WTC11 (cell line): ENCODE results near the gene AKT1. TPM values are rescaled to one million over a fixed set of nuclear protein-coding genes. Genes with fewer than 3 reads are reported as not detected.
A peak's percentile ranks its signal among the peaks of the same experiment; 100 is the strongest.

Source experiments
- ATAC-seq: fragments of 200-7000 bp; cut with Tn5 transposase; 2 replicates; pipeline ENCODE4 v1.10.0; 2021; ENCODE audit warnings: mild to moderate bottlenecking, moderate library complexity
- CTCF ChIA-PET: fragments of 300-600 bp; sonication (Branson Sonifier 250); formaldehyde crosslinking; loops from one replicate; lab custom pipeline; 2021; ENCODE audit warnings: antibody characterized with exemption; lab: Charles Lee
- POLR2A ChIA-PET: fragments of 350-600 bp; sonication (Branson Sonifier 250); formaldehyde crosslinking; loops from one replicate; lab custom pipeline; 2021; ENCODE audit warnings: antibody characterized with exemption; lab: Charles Lee
- DNase-seq: peaks from one replicate; pipeline ENCODE4 v3.0.0; 2021; ENCODE audit warnings: low spot score
- H3K27ac Mint-ChIP-seq: 2 replicates; pipeline ENCODE4 v1.8.0; 2021; ENCODE audit warnings: mixed read lengths
- H3K27me3 Mint-ChIP-seq: 2 replicates; pipeline ENCODE4 v1.8.0; 2021; ENCODE audit warnings: low read depth, mild to moderate bottlenecking, moderate library complexity, mixed read lengths
- H3K36me3 Mint-ChIP-seq: 2 replicates; pipeline ENCODE4 v1.8.0; 2021; ENCODE audit warnings: mixed read lengths
- H3K4me1 Mint-ChIP-seq: 2 replicates; pipeline ENCODE4 v1.8.0; 2022; ENCODE audit warnings: mixed read lengths
- H3K4me3 Mint-ChIP-seq: 2 replicates; pipeline ENCODE4 v1.8.0; 2021; ENCODE audit warnings: mild to moderate bottlenecking, moderate library complexity, mixed read lengths
- H3K9me3 Mint-ChIP-seq: 2 replicates; pipeline ENCODE4 v1.8.0; 2021; ENCODE audit warnings: mixed read lengths
- ELF4 ChIP-seq: sonication (generic); formaldehyde crosslinking; IDR thresholded peaks from 2 replicates; pipeline ENCODE4 v1.8.1; 2022; ENCODE audit warnings: low read depth, mild to moderate bottlenecking, moderate library complexity, missing genetic modification reagents
- GABPB1 ChIP-seq: sonication (generic); formaldehyde crosslinking; IDR thresholded peaks from 2 replicates; pipeline ENCODE4 v1.8.1; 2023; ENCODE audit warnings: mild to moderate bottlenecking, missing genetic modification reagents
- GTF2I ChIP-seq: fragments of 250-450 bp; sonication (Bioruptor Pico); conservative IDR thresholded peaks from 2 replicates; pipeline ENCODE4 v1.4.0; 2021; ENCODE audit warnings: mild to moderate bottlenecking
- JAZF1 ChIP-seq: fragments of 250-450 bp; sonication (Bioruptor Pico); IDR thresholded peaks from 2 replicates; pipeline ENCODE4 v1.9.0; 2021; ENCODE audit warnings: moderate library complexity, mild to moderate bottlenecking, inconsistent platforms
- JUN ChIP-seq: sonication (generic); formaldehyde crosslinking; IDR thresholded peaks from 2 replicates; pipeline ENCODE4 v1.8.0; 2023; ENCODE audit warnings: mild to moderate bottlenecking, missing genetic modification reagents
- NR2C2 ChIP-seq: sonication (generic); formaldehyde crosslinking; IDR thresholded peaks from 2 replicates; pipeline ENCODE4 v1.8.0; 2022; ENCODE audit warnings: mild to moderate bottlenecking, missing genetic modification reagents
- NR3C1 ChIP-seq: sonication (generic); formaldehyde crosslinking; conservative IDR thresholded peaks from 2 replicates; pipeline ENCODE4 v1.8.1; 2023; ENCODE audit warnings: low read depth, mild to moderate bottlenecking, missing genetic modification reagents
- RORB ChIP-seq: fragments of 250-450 bp; sonication (Bioruptor Pico); IDR thresholded peaks from 2 replicates; pipeline ENCODE4 v1.9.0; 2021; ENCODE audit warnings: mild to moderate bottlenecking
- SMAD3 ChIP-seq: sonication (generic); formaldehyde crosslinking; IDR thresholded peaks from 2 replicates; pipeline ENCODE4 v1.8.0; 2022; ENCODE audit warnings: missing genetic modification reagents, mild to moderate bottlenecking, borderline replicate concordance
- SMAD4 ChIP-seq: sonication (generic); formaldehyde crosslinking; IDR thresholded peaks from 2 replicates; pipeline ENCODE4 v1.8.0; 2022; ENCODE audit warnings: mild to moderate bottlenecking, missing genetic modification reagents
- TCF7 ChIP-seq: sonication (generic); formaldehyde crosslinking; IDR thresholded peaks from 2 replicates; pipeline ENCODE4 v1.8.0; 2022; ENCODE audit warnings: mild to moderate bottlenecking, low read depth, missing genetic modification reagents, moderate library complexity
- ZNF121 ChIP-seq: sonication (generic); formaldehyde crosslinking; IDR thresholded peaks from 2 replicates; pipeline ENCODE4 v1.8.0; 2023; ENCODE audit warnings: missing genetic modification reagents
- ZNF219 ChIP-seq: sonication (generic); formaldehyde crosslinking; IDR thresholded peaks from 2 replicates; pipeline ENCODE4 v1.8.0; 2023; ENCODE audit warnings: missing genetic modification reagents, mild to moderate bottlenecking, borderline replicate concordance
- ZNF396 ChIP-seq: fragments of 250-450 bp; sonication (Bioruptor Pico); IDR thresholded peaks from 2 replicates; pipeline ENCODE4 v1.8.0; 2021; ENCODE audit warnings: mild to moderate bottlenecking, moderate library complexity, borderline replicate concordance
- ZNF416 ChIP-seq: fragments of 250-450 bp; sonication (Bioruptor Pico); IDR thresholded peaks from 2 replicates; pipeline ENCODE4 v1.9.0; 2021; ENCODE audit warnings: mild to moderate bottlenecking, inconsistent platforms
- total RNA-seq: library from RNA; stranded (reverse); gene quantifications from 3 replicates; pipeline ENCODE4 v1.2.3, GENCODE V29; 2021
- TF ChIP-seq, protein P1 (sequence below): sonication (generic); formaldehyde crosslinking; IDR thresholded peaks from 2 replicates; pipeline ENCODE4 v1.8.1; 2022; ENCODE audit warnings: low read depth, missing genetic modification reagents, borderline replicate concordance
- TF ChIP-seq, protein P2 (sequence below): sonication (generic); formaldehyde crosslinking; IDR thresholded peaks from 2 replicates; pipeline ENCODE4 v1.8.0; 2022; ENCODE audit warnings: missing genetic modification reagents
- TF ChIP-seq, protein P3 (sequence below): fragments of 250-450 bp; sonication (Bioruptor Pico); IDR thresholded peaks from 2 replicates; pipeline ENCODE4 v1.8.0; 2021; ENCODE audit warnings: mild to moderate bottlenecking
- TF ChIP-seq, protein P4 (sequence below): sonication (generic); formaldehyde crosslinking; IDR thresholded peaks from 2 replicates; pipeline ENCODE4 v1.8.1; 2023; ENCODE audit warnings: mild to moderate bottlenecking, moderate library complexity, missing genetic modification reagents
- TF ChIP-seq, protein P5 (sequence below): fragments of 250-450 bp; sonication (Bioruptor Pico); IDR thresholded peaks from 2 replicates; pipeline ENCODE4 v2.1.2; 2022; ENCODE audit warnings: mild to moderate bottlenecking, moderate library complexity
- TF ChIP-seq, protein P6 (sequence below): sonication (generic); formaldehyde crosslinking; IDR thresholded peaks from 2 replicates; pipeline ENCODE4 v1.8.0; 2022; ENCODE audit warnings: mild to moderate bottlenecking, missing genetic modification reagents
- TF ChIP-seq, protein P7 (sequence below): sonication (generic); formaldehyde crosslinking; IDR thresholded peaks from 2 replicates; pipeline ENCODE4 v1.8.1; 2023; ENCODE audit warnings: mild to moderate bottlenecking, missing genetic modification reagents
- TF ChIP-seq, protein P8 (sequence below): sonication (generic); formaldehyde crosslinking; IDR thresholded peaks from 2 replicates; pipeline ENCODE4 v1.8.1; 2023; ENCODE audit warnings: mild to moderate bottlenecking, missing genetic modification reagents, moderate library complexity
- TF ChIP-seq, protein P9 (sequence below): sonication (generic); formaldehyde crosslinking; IDR thresholded peaks from 2 replicates; pipeline ENCODE4 v1.8.1; 2023; ENCODE audit warnings: mild to moderate bottlenecking, missing genetic modification reagents, moderate library complexity

The AKT1 gene
- total RNA-seq, 1 experiment from 2014 or later, result 121 TPM

DNA sequence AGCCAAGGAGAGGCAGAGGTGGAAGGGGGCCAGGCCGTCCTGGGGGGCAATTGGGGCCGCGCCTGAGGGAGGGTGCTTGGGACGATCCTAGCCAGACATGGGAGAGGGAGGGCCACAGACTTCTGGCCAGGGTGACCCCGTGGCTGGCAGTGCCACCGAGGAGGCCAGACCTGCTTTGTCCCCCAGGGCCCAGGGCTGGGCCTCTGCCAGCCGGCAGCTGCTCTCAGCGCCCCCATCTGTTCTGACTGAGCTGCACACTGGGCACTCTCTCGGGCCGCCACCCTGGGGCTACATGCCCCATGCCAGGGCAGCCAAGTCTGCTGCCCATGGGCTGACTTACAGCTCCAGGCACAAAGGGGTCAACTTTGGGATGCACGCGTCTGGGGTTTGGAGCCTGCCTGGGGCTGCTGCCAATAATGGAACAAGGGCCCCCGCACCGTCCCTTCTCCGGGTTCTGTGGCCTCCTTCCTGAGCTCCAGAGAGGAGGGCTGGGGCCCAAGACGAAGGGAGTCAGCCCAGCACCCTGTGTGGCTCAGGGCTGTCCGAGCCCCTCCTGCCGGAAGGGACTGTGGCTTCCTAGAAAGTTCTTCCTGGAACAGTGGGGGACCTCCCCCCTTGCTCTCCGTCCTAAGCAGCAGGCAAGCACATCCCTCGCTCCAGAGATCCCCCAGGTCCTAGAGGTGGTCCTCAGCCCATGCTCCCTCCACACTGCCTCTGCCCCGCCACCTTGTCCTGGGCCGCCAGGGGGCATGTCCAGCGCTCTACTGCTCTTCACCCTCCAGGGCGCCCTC lies 70.4 kb downstream of the AKT1 start:
- Mint-ChIP-seq H3K4me1 (peaks cover 5% of the 10 kb centered on the region), H3K27ac (peak overlapping the region; percentile 72; the same call in 1 of the 2 replicates), H3K9me3 (no peaks in the 10 kb centered on the region), H3K36me3 (no peaks in the 10 kb centered on the region), H3K27me3 (peaks cover 3% of the 10 kb centered on the region; the same call in 1 of the 2 replicates), H3K4me3 (peak overlapping the region; percentile 69)
- ATAC-seq (peak; percentile 56), DNase-seq (peak; percentile 59)
- POLR2A ChIA-PET, result interaction anchor here (1.3 kb wide), 1 partner anchor 13 kb away, joined by 3 read pairs; no protein-coding TSS in a partner anchor
- CTCF ChIA-PET, result interaction anchor here (0.5 to 2.5 kb wide), 26 partner anchors 8 to 570 kb away, joined by 3 to 20 read pairs (median 4); partner anchors contain the start of gene SIVA1
- TF ChIP-seq TCF7 (CRISPR knock-in tag) (no peak), ZNF219 (CRISPR knock-in tag) (0 out of 2 replicates have a peak, but pooled peaks have one; percentile 18), SMAD3 (CRISPR knock-in tag) (no peak), NR2C2 (CRISPR knock-in tag) (no peak), ZNF416 (CRISPR knock-in tag) (no peak), NR3C1 (no peak), RORB (CRISPR knock-in tag) (no peak), GTF2I (CRISPR knock-in tag) (no peak), JAZF1 (CRISPR knock-in tag) (no peak), GABPB1 (CRISPR knock-in tag) (no peak), ZNF396 (CRISPR knock-in tag) (no peak), ZNF121 (CRISPR knock-in tag) (no peak), SMAD4 (CRISPR knock-in tag) (no peak), ELF4 (CRISPR knock-in tag) (no peak), JUN (CRISPR knock-in tag) (no peak)
- TF ChIP-seq, protein P1, sequence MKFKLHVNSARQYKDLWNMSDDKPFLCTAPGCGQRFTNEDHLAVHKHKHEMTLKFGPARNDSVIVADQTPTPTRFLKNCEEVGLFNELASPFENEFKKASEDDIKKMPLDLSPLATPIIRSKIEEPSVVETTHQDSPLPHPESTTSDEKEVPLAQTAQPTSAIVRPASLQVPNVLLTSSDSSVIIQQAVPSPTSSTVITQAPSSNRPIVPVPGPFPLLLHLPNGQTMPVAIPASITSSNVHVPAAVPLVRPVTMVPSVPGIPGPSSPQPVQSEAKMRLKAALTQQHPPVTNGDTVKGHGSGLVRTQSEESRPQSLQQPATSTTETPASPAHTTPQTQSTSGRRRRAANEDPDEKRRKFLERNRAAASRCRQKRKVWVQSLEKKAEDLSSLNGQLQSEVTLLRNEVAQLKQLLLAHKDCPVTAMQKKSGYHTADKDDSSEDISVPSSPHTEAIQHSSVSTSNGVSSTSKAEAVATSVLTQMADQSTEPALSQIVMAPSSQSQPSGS, result no peak
- TF ChIP-seq, protein P2, sequence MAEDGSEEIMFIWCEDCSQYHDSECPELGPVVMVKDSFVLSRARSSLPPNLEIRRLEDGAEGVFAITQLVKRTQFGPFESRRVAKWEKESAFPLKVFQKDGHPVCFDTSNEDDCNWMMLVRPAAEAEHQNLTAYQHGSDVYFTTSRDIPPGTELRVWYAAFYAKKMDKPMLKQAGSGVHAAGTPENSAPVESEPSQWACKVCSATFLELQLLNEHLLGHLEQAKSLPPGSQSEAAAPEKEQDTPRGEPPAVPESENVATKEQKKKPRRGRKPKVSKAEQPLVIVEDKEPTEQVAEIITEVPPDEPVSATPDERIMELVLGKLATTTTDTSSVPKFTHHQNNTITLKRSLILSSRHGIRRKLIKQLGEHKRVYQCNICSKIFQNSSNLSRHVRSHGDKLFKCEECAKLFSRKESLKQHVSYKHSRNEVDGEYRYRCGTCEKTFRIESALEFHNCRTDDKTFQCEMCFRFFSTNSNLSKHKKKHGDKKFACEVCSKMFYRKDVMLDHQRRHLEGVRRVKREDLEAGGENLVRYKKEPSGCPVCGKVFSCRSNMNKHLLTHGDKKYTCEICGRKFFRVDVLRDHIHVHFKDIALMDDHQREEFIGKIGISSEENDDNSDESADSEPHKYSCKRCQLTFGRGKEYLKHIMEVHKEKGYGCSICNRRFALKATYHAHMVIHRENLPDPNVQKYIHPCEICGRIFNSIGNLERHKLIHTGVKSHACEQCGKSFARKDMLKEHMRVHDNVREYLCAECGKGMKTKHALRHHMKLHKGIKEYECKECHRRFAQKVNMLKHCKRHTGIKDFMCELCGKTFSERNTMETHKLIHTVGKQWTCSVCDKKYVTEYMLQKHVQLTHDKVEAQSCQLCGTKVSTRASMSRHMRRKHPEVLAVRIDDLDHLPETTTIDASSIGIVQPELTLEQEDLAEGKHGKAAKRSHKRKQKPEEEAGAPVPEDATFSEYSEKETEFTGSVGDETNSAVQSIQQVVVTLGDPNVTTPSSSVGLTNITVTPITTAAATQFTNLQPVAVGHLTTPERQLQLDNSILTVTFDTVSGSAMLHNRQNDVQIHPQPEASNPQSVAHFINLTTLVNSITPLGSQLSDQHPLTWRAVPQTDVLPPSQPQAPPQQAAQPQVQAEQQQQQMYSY (CRISPR knock-in tag), result no peak
- TF ChIP-seq, protein P3, sequence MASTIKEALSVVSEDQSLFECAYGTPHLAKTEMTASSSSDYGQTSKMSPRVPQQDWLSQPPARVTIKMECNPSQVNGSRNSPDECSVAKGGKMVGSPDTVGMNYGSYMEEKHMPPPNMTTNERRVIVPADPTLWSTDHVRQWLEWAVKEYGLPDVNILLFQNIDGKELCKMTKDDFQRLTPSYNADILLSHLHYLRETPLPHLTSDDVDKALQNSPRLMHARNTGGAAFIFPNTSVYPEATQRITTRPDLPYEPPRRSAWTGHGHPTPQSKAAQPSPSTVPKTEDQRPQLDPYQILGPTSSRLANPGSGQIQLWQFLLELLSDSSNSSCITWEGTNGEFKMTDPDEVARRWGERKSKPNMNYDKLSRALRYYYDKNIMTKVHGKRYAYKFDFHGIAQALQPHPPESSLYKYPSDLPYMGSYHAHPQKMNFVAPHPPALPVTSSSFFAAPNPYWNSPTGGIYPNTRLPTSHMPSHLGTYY, result no peak
- TF ChIP-seq, protein P4, sequence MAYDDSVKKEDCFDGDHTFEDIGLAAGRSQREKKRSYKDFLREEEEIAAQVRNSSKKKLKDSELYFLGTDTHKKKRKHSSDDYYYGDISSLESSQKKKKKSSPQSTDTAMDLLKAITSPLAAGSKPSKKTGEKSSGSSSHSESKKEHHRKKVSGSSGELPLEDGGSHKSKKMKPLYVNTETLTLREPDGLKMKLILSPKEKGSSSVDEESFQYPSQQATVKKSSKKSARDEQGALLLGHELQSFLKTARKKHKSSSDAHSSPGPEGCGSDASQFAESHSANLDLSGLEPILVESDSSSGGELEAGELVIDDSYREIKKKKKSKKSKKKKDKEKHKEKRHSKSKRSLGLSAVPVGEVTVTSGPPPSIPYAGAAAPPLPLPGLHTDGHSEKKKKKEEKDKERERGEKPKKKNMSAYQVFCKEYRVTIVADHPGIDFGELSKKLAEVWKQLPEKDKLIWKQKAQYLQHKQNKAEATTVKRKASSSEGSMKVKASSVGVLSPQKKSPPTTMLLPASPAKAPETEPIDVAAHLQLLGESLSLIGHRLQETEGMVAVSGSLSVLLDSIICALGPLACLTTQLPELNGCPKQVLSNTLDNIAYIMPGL (CRISPR knock-in tag), result peak; percentile 42; the same call in 1 of the 2 replicates
- TF ChIP-seq, protein P5, sequence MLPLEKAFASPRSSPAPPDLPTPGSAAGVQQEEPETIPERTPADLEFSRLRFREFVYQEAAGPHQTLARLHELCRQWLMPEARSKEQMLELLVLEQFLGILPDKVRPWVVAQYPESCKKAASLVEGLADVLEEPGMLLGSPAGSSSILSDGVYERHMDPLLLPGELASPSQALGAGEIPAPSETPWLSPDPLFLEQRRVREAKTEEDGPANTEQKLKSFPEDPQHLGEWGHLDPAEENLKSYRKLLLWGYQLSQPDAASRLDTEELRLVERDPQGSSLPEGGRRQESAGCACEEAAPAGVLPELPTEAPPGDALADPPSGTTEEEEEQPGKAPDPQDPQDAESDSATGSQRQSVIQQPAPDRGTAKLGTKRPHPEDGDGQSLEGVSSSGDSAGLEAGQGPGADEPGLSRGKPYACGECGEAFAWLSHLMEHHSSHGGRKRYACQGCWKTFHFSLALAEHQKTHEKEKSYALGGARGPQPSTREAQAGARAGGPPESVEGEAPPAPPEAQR, result no peak
- TF ChIP-seq, protein P6, sequence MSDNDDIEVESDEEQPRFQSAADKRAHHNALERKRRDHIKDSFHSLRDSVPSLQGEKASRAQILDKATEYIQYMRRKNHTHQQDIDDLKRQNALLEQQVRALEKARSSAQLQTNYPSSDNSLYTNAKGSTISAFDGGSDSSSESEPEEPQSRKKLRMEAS, result peak; percentile 46; the same call in 1 of the 2 replicates
- TF ChIP-seq, protein P7, sequence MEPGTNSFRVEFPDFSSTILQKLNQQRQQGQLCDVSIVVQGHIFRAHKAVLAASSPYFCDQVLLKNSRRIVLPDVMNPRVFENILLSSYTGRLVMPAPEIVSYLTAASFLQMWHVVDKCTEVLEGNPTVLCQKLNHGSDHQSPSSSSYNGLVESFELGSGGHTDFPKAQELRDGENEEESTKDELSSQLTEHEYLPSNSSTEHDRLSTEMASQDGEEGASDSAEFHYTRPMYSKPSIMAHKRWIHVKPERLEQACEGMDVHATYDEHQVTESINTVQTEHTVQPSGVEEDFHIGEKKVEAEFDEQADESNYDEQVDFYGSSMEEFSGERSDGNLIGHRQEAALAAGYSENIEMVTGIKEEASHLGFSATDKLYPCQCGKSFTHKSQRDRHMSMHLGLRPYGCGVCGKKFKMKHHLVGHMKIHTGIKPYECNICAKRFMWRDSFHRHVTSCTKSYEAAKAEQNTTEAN (CRISPR knock-in tag), result no peak
- TF ChIP-seq, protein P8, sequence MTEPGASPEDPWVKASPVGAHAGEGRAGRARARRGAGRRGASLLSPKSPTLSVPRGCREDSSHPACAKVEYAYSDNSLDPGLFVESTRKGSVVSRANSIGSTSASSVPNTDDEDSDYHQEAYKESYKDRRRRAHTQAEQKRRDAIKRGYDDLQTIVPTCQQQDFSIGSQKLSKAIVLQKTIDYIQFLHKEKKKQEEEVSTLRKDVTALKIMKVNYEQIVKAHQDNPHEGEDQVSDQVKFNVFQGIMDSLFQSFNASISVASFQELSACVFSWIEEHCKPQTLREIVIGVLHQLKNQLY, result no peak
- TF ChIP-seq, protein P9, sequence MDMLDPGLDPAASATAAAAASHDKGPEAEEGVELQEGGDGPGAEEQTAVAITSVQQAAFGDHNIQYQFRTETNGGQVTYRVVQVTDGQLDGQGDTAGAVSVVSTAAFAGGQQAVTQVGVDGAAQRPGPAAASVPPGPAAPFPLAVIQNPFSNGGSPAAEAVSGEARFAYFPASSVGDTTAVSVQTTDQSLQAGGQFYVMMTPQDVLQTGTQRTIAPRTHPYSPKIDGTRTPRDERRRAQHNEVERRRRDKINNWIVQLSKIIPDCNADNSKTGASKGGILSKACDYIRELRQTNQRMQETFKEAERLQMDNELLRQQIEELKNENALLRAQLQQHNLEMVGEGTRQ (CRISPR knock-in tag), result no peak
